ENCODE measurements around the gene PRR29. TPM values are rescaled to one million over a fixed set of nuclear protein-coding genes. Genes with fewer than 3 reads are reported as not detected.
"Not testable (repeated sequence)": the region's sequence is repeated elsewhere in the genome, so short reads cannot be mapped to it uniquely, and the experiment has no call there.

PRR29 gene
- total RNA-seq, 4 donors from 2014 or later: 0.13 TPM; not detected in 3

DNA sequence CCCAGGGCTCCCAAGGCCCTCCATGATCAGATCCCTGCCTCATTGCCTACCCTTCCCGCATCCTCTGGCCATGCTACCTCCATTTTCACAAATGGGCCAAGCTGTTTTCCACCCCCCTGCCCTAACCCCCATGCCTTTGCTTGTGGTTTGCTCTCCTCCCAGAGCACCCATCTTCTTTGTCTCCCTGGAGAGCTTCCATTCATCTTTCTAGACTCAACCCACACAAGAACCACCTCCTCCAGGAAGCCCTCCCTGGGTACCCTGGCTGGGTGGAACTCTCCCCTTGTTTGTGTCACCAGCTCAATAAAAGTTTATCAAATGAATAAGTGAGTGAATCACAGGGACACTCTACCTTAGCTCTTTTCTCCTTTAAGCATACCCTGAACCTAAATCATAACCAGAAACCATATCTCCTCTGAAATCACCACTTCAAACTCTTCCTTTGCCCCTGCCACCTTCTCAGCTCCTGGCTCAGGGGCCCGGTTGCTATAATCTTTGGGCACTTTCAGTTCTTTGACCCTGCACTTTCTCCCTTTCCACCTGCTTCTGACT lies 22.5 kb upstream of the PRR29 start:
- TF ChIP-seq POLR2A (IDR thresholded peaks at IDR 0.05): no peak
- TF ChIP-seq, protein P1, sequence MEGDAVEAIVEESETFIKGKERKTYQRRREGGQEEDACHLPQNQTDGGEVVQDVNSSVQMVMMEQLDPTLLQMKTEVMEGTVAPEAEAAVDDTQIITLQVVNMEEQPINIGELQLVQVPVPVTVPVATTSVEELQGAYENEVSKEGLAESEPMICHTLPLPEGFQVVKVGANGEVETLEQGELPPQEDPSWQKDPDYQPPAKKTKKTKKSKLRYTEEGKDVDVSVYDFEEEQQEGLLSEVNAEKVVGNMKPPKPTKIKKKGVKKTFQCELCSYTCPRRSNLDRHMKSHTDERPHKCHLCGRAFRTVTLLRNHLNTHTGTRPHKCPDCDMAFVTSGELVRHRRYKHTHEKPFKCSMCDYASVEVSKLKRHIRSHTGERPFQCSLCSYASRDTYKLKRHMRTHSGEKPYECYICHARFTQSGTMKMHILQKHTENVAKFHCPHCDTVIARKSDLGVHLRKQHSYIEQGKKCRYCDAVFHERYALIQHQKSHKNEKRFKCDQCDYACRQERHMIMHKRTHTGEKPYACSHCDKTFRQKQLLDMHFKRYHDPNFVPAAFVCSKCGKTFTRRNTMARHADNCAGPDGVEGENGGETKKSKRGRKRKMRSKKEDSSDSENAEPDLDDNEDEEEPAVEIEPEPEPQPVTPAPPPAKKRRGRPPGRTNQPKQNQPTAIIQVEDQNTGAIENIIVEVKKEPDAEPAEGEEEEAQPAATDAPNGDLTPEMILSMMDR (IDR thresholded peaks at IDR 0.05 in 4 of 5, conservative IDR thresholded peaks at IDR 0.05 in 1 of 5): no peak
- Histone ChIP-seq H3K27me3 (no peaks in the 10 kb centered on the region), H3K36me3 (peaks cover 0 to 18% of the 10 kb centered on the region in 2 donors), H3K9me3 (no peaks in the 10 kb centered on the region), H3K27ac (peak overlapping the region; percentile 98 to 100 (median 99)), H3K4me3 (no peak overlapping the region), H3K4me1 (peaks cover 79 to 81% of the 10 kb centered on the region in 2 donors)
- ATAC-seq (no peak), DNase-seq (no peak)
- in situ Hi-C loops (cut with MboI; ENCODE audit: low sequenced_read_pairs in 4 of 4) (no loop called here), intact Hi-C loops (cut with DNase I; ENCODE audit: low total_unique reads) (no loop called here)

DNA sequence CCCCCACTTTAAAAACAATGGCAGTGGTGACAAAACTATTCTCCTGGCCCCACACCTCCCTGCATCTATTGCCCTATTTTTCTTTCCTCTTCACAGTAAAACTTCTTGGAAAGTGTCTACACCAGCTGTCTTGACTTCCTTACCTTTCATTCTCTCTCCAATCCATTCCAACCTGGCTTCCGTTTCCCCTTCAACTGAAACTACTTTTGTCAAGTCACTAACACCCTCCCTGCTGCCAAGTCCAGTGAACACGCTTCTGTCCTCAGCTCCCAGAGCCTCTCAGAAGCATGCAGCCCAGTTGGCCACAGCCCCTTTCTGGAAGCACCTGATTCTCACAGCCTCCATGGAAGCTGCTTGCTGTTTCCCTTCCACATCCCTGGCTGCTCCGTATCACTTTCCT lies 21.4 kb upstream of the PRR29 start:
- Histone ChIP-seq H3K4me1 (peaks cover 87 to 92% of the 10 kb centered on the region in 2 donors), H3K36me3 (peaks cover 0 to 7% of the 10 kb centered on the region in 2 donors), H3K9me3 (no peaks in the 10 kb centered on the region), H3K27ac (peak overlapping the region; percentile 98 to 100 (median 99)), H3K4me3 (peak overlapping the region in 1 of 4 donors; percentile 13), H3K27me3 (no peaks in the 10 kb centered on the region)
- in situ Hi-C loops (cut with MboI; ENCODE audit: low sequenced_read_pairs in 4 of 4) (no loop called here), intact Hi-C loops (cut with DNase I; ENCODE audit: low total_unique reads) (no loop called here)
- TF ChIP-seq POLR2A (IDR thresholded peaks at IDR 0.05): peak; percentile 27 to 38
- TF ChIP-seq, protein P1 (IDR thresholded peaks at IDR 0.05 in 4 of 5, conservative IDR thresholded peaks at IDR 0.05 in 1 of 5): no peak
- peak; percentile 79 to 91 for DNase-seq
- peak; percentile 48 to 53 for ATAC-seq

DNA sequence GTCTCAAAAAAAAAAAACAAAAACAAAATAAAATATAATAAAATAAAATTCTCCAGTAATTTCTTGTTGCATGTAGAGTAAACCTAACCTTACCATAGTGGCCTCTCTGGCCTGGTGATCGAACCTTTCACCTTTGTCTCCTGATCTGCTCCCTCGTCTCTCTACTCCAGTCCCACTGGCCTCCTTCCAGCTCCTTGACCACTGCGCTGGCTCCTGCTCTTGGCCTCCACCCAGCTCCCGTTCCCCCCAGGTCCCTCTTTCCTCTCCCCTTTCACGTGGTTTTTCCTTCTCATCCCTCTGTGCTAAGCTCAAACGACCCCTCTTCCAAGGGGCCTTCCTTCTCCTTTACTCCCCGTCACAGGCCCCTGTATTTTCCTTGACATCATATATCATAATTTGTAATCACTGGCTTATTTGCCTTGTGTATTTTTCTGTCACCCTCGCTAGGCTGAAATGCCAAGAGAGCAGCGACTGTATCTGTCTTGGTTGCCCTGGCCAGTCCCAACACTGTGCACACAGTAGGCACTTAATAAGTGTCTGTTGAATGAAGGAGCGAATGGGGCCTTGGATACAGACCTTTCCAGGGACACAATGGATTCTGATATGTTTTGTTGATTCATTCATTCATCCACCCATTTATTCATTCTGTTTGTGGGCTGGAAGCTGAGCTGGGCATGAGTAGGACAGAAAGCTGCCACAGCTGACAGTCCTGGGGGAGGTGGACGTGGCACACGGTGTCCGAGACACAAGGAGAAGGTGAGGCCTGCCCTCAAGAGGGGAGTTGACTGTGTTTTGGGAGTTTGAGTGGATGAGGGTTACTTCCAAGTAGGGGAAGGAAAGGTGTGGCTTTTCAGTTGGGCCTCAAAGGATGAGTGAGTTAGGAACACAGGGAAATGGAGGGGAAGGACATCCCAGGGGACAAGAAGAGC lies 19.6 kb upstream of the PRR29 start:
- TF ChIP-seq POLR2A (IDR thresholded peaks at IDR 0.05): no peak
- TF ChIP-seq, protein P1 (IDR thresholded peaks at IDR 0.05 in 4 of 5, conservative IDR thresholded peaks at IDR 0.05 in 1 of 5): no peak
- in situ Hi-C loops (cut with MboI; ENCODE audit: low sequenced_read_pairs in 4 of 4): no loop called here
- Histone ChIP-seq H3K4me1 (peaks cover 88% of the 10 kb centered on the region in 2 donors), H3K4me3 (no peak overlapping the region), H3K9me3 (no peaks in the 10 kb centered on the region), H3K27ac (peak overlapping the region; percentile 98 to 100 (median 99)), H3K27me3 (no peaks in the 10 kb centered on the region), H3K36me3 (no peaks in the 10 kb centered on the region)
- no peak for ATAC-seq
- intact Hi-C loops (cut with DNase I; ENCODE audit: low total_unique reads): no loop called here
- DNase-seq: no peak

DNA sequence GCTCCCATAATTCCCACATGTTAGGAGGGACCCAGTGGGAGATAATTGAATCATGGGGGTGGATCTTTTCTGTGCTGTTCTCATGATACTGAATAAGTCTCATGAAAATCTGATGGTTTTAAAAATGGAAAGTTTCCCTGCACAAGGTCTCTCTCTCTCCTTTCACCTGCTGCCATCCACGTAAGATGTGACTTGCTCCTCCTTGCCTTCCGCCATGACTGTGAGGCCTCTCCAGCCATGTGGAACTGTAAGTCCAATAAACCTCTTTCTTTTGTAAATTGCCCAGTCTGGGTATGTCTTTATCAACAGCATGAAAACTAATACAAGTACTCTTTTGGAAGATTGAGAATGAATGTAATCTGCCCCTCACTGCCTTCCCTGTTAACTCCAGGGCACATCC lies 15.5 kb upstream of the PRR29 start:
- H3K27me3 ChIP-seq; in situ Hi-C loops (cut with MboI; ENCODE audit: low sequenced_read_pairs in 4 of 4); H3K4me3 ChIP-seq; H3K9me3 ChIP-seq; ATAC-seq; DNase-seq; H3K36me3 ChIP-seq: not testable (repeated sequence)
- Histone ChIP-seq H3K4me1 (peaks cover 88 to 89% of the 10 kb centered on the region in 2 donors), H3K27ac (peak overlapping the region; percentile 98 to 100 (median 99))
- intact Hi-C loops (cut with DNase I; ENCODE audit: low total_unique reads): loop anchor here (10.0 kb wide), 1 partner anchor 208 kb away; the partner anchor contains the start of genes CCDC47 and DDX42

DNA sequence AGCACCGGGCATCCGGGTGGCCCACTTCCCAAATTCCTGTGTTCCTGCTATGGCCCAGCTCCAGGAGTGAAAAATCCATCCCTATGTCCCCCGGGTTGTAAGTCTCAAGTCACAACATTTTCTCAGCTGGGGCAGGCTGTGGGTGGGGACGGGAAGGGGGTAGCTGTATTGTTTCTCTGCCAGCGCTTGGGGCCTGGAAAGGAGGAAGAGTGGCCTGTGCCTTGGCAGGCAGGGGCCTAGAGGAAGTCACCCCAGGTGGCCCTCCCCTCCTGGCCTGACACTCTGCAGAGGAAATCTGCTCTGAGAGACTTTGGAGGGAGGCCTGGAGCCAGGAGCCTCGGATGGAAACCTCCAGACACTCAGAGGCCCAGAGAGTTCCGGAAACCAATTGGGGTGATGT lies 14.8 kb upstream of the PRR29 start:
- in situ Hi-C loops (cut with MboI; ENCODE audit: low sequenced_read_pairs in 4 of 4): no loop called here
- TF ChIP-seq, protein P1 (IDR thresholded peaks at IDR 0.05 in 4 of 5, conservative IDR thresholded peaks at IDR 0.05 in 1 of 5): no peak
- DNase-seq (peak in 1 of 2 donors; percentile 49), ATAC-seq (no peak)
- H3K27ac ChIP-seq: peak overlapping the region; percentile 98 to 100 (median 99)
- H3K4me1 ChIP-seq: peaks cover 86 to 88% of the 10 kb centered on the region in 2 donors
- intact Hi-C loops (cut with DNase I; ENCODE audit: low total_unique reads): loop anchor here (10.0 kb wide), 1 partner anchor 209 kb away; the partner anchor contains the start of genes CCDC47 and DDX42
- no peaks in the 10 kb centered on the region for H3K9me3 ChIP-seq
- peak overlapping the region in 1 of 4 donors; percentile 4 for H3K4me3 ChIP-seq
- no peaks in the 10 kb centered on the region for H3K36me3 ChIP-seq
- no peaks in the 10 kb centered on the region for H3K27me3 ChIP-seq
